ENCODE measurements around the gene CAMK2D. TPM values are rescaled to one million over a fixed set of nuclear protein-coding genes. Genes with fewer than 3 reads are reported as not detected.

CAMK2D gene
- total RNA-seq, 1 experiment from 2014 or later = 29.5 TPM

DNA sequence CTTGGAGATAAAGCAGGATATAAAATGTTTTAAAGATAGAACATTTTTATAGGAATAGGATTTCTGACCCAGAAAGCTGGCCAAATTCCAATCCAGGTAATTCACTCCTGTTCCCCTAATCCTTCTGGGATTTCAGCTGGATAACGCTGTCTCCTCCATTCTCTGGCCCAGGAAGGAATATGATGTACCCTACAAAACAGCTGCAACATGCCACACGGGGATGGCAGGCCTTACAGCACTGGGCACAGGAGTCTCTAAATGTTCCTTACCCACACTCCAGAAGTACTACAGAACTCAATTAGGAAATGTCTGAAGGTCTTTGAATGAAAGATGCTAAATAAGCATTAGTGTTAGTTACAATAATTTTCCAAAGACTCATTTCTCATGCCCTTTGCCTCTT lies 15.8 kb downstream of the CAMK2D start:
- Histone ChIP-seq H3K9me3 (ENCODE audit: control insufficient read depth, insufficient read depth, low read depth, low read length) (no peaks in the 10 kb centered on the region), H3K27me3 (ENCODE audit: control insufficient read depth, insufficient read depth, low read length) (no peaks in the 10 kb centered on the region), H3K36me3 (ENCODE audit: control insufficient read depth, insufficient read depth, low read length) (no peaks in the 10 kb centered on the region; the same call in 1 of the 2 replicates), H3K27ac (ENCODE audit: low read length) (no peak overlapping the region), H3K4me3 (ENCODE audit: low read depth in 2 of 2, low read length in 2 of 2) (no peak overlapping the region), H3K4me1 (ENCODE audit: control insufficient read depth, insufficient read depth, low read length) (no peaks in the 10 kb centered on the region)
- ATAC-seq (no peak), DNase-seq (ENCODE audit: low read depth, low spot score) (no peak)
- in situ Hi-C loops (cut with HindIII; ENCODE audit: low pct_unique_long_range_greater_than_20kb, low sequenced_read_pairs) (no loop called here), intact Hi-C loops (cut with micrococcal nuclease; ENCODE audit: unreplicated experiment) (no loop called here)
- CTCF ChIA-PET = no interaction called here
- TF ChIP-seq, protein P1, sequence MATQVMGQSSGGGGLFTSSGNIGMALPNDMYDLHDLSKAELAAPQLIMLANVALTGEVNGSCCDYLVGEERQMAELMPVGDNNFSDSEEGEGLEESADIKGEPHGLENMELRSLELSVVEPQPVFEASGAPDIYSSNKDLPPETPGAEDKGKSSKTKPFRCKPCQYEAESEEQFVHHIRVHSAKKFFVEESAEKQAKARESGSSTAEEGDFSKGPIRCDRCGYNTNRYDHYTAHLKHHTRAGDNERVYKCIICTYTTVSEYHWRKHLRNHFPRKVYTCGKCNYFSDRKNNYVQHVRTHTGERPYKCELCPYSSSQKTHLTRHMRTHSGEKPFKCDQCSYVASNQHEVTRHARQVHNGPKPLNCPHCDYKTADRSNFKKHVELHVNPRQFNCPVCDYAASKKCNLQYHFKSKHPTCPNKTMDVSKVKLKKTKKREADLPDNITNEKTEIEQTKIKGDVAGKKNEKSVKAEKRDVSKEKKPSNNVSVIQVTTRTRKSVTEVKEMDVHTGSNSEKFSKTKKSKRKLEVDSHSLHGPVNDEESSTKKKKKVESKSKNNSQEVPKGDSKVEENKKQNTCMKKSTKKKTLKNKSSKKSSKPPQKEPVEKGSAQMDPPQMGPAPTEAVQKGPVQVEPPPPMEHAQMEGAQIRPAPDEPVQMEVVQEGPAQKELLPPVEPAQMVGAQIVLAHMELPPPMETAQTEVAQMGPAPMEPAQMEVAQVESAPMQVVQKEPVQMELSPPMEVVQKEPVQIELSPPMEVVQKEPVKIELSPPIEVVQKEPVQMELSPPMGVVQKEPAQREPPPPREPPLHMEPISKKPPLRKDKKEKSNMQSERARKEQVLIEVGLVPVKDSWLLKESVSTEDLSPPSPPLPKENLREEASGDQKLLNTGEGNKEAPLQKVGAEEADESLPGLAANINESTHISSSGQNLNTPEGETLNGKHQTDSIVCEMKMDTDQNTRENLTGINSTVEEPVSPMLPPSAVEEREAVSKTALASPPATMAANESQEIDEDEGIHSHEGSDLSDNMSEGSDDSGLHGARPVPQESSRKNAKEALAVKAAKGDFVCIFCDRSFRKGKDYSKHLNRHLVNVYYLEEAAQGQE (IDR thresholded peaks at IDR 0.05; ENCODE audit: insufficient read depth in 1 of 2, low read depth in 2 of 2, low read length in 1 of 2) = no peak
- TF ChIP-seq CTCF (IDR thresholded peaks at IDR 0.05) = no peak
- TF ChIP-seq TCF7L2 (IDR thresholded peaks at IDR 0.05; ENCODE audit: low read depth, low read length) = no peak
- TF ChIP-seq POLR2AphosphoS5 (IDR thresholded peaks at IDR 0.05; ENCODE audit: low read depth, low read length) = no peak
- no peak for TF ChIP-seq SIN3A (IDR thresholded peaks at IDR 0.05; ENCODE audit: borderline replicate concordance, insufficient read depth, low read depth, low read length)
- BruUV-seq (replicated peaks) = no TSS peak
- POLR2A ChIA-PET = no interaction called here

DNA sequence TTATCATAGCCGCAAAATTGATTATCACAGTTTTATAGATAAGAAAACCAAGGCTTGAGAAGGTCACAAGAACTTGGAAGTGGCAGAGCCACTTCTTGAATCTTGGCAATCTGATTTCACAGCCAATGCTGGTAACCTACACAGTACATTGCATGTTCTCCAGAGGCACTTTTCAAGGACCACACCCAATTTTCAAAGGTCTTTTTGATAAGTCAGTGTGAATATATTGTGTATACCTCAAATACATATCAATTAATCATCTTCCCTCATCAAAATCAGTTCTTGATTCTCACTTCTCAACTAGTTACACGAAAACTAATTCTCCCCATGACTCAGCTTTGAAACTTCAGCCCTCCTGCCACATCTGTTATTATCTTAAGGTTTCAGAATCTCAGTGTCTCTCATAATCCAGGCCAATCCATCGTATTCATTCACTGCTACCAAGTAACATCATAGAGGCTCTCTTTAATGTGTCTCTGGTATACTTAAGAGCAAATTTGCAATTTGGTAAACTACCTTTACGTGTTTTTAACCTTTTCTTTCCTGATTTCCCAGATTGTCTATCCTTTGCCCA lies 16.8 kb downstream of the CAMK2D start:
- Histone ChIP-seq H3K27me3 (ENCODE audit: control insufficient read depth, insufficient read depth, low read length) (no peaks in the 10 kb centered on the region), H3K9me3 (ENCODE audit: control insufficient read depth, insufficient read depth, low read depth, low read length) (no peaks in the 10 kb centered on the region), H3K4me1 (ENCODE audit: control insufficient read depth, insufficient read depth, low read length) (no peaks in the 10 kb centered on the region), H3K27ac (ENCODE audit: low read length) (no peak overlapping the region), H3K36me3 (ENCODE audit: control insufficient read depth, insufficient read depth, low read length) (no peaks in the 10 kb centered on the region; the same call in 1 of the 2 replicates), H3K4me3 (ENCODE audit: low read depth in 2 of 2, low read length in 2 of 2) (no peak overlapping the region)
- BruUV-seq (replicated peaks) = no TSS peak
- TF ChIP-seq, protein P1 (IDR thresholded peaks at IDR 0.05; ENCODE audit: insufficient read depth in 1 of 2, low read depth in 2 of 2, low read length in 1 of 2) = no peak
- TF ChIP-seq POLR2AphosphoS5 (IDR thresholded peaks at IDR 0.05; ENCODE audit: low read depth, low read length) (no peak), SIN3A (IDR thresholded peaks at IDR 0.05; ENCODE audit: borderline replicate concordance, insufficient read depth, low read depth, low read length) (no peak), TCF7L2 (IDR thresholded peaks at IDR 0.05; ENCODE audit: low read depth, low read length) (no peak), CTCF (IDR thresholded peaks at IDR 0.05) (no peak)
- ChIA-PET POLR2A (interaction anchor here (0.7 kb wide), 1 partner anchor 11 kb away, joined by 3 read pairs; no protein-coding TSS in a partner anchor), CTCF (no interaction called here)
- no peak for DNase-seq (ENCODE audit: low read depth, low spot score)
- no peak for ATAC-seq
- in situ Hi-C loops (cut with HindIII; ENCODE audit: low pct_unique_long_range_greater_than_20kb, low sequenced_read_pairs) = no loop called here
- intact Hi-C loops (cut with micrococcal nuclease; ENCODE audit: unreplicated experiment) = no loop called here
